G401 (cell line): ENCODE results near the gene BORCS5. TPM values are rescaled to one million over a fixed set of nuclear protein-coding genes. Genes with fewer than 3 reads are reported as not detected.
"Not testable (repeated sequence)": the region's sequence is repeated elsewhere in the genome, so short reads cannot be mapped to it uniquely, and the experiment has no call there.

Source experiments
- DNase-seq: peaks from one replicate; pipeline ENCODE4 v3.0.0-alpha.2; 2015; ENCODE audit warnings: low spot score
- in situ Hi-C: cut with HindIII; loops from 2 replicates; pipeline ENCODE4 v1.10.0; 2016; ENCODE audit warnings: low sequenced_read_pairs, mixed read lengths
- total RNA-seq: library from RNA; depleted of rRNA; stranded (reverse); fragments of >200 nt; shearing (Covaris generic); gene quantifications from 2 replicates; pipeline ENCODE4 v1.2.3, GENCODE V29; 2014

The BORCS5 gene
- total RNA-seq, 1 experiment from 2014 or later = 5.1 TPM

GRCh38 chr12:12502130-12502814 lies 145.4 kb downstream of the BORCS5 start:
- in situ Hi-C loops, DNase-seq: not testable (repeated sequence)

GRCh38 chr12:12502815-12503151 lies 145.9 kb downstream of the BORCS5 start:
- in situ Hi-C loops = no loop called here
- no peak for DNase-seq

DNA sequence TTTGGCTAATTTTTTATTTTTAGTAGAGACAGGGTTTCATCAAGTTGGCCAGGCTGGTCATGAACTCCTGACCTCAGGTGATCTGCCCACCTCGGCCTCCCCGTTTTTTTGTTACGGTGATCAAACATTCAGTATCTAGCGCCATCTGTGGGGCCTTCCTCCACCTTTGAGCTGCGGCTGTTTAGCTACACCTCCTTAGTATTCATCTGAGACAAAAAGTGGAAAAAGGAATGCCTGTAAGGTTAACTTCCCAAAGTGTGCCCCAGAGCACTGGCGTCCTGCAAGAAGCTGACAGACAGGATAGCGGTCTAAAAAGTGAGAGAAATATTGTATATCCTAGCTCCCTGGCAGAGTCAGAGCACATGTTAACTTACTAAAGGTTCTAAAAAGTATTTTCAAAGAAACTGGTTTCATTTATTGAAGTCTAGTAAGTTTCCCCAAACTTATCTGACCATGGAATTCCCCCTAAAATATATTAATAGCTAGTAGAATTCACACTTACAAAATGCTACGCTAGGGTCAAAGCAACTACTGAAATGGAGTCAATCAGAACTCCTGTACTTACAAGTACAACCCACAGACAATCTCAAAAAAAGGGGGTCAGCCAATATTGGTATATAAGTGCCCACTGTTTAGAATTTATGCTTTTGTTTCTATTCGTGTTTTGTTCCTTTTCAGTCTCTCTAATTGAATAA lies 146.7 kb downstream of the BORCS5 start:
- no peak for DNase-seq
- in situ Hi-C loops = no loop called here

- in situ Hi-C loops = no loop called here
Observed at GRCh38 chr12:12505544-12506495, 148.9 kb downstream of the BORCS5 start.

GRCh38 chr12:12506496-12506890 lies 149.6 kb downstream of the BORCS5 start:
- DNase-seq = no peak
- in situ Hi-C loops = no loop called here

More at GRCh38 chr12:12505544-12506495, 148.9 kb downstream of the BORCS5 start:
- no peak for DNase-seq

- in situ Hi-C loops = no loop called here
- no peak for DNase-seq
Observed at GRCh38 chr12:12507121-12507520, 150.2 kb downstream of the BORCS5 start.

DNA sequence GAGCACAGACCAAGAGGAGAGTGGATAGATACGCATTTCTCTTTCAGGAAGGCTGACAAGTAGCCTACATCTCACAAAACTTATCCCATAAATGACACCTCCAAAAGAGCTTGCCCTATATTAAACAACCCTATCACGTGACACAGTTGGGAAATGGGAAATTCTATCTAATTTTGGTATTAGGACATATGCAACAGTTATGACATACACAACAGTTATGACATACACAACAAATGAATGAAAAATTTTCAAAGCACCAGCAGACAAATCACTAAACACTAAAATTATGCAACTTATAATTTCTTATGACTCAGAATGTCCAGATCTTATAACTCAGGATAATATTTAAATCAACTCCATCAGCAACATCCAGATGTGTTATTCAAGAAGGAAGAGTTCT lies 151.7 kb downstream of the BORCS5 start:
- in situ Hi-C loops = no loop called here
- no peak for DNase-seq

- in situ Hi-C loops = loop anchor here (10.0 kb wide), 1 partner anchor 155 kb away; no protein-coding TSS in a partner anchor
- DNase-seq = no peak
Observed at GRCh38 chr12:12510141-12510540, 153.3 kb downstream of the BORCS5 start.

GRCh38 chr12:12510551-12510950 lies 153.7 kb downstream of the BORCS5 start:
- in situ Hi-C loops = loop anchor here (10.0 kb wide), 1 partner anchor 154 kb away; no protein-coding TSS in a partner anchor
- no peak for DNase-seq

DNA sequence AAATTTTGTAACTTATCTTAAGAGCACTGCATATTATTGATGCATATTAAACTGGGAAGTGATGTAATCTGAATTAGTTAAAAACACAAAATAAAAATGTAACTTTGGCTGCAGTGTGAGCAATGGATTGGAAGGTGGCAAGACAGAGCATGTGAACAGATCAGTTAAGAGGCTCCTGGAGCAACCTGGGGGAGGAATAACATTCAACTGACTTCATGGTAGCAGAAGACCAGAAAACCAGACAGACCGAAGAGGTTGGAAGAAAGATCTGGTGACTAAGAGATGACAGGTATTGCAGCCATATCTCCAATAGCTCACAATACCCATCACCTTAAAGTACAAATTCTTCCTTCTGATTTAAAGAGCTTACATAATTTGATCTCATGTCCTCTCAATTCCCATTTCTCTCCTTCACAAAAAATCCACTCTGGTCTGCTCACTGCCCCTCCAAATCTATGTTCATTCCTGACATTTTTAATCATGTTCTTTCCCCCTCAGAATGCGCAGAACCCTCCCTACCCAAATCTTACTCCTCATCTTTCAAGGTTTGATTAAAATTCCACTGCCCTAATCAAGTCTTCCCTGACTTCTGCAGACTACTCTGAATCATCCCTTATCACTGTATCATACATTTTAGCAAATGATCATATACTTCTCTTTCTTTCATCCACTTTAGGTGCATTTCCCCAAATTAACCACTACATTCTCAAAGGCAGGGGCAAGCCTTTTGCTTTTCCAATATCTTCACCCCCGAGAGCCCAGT lies 154.3 kb downstream of the BORCS5 start:
- DNase-seq = no peak
- in situ Hi-C loops = loop anchor here (10.0 kb wide), 1 partner anchor 154 kb away; no protein-coding TSS in a partner anchor

DNA sequence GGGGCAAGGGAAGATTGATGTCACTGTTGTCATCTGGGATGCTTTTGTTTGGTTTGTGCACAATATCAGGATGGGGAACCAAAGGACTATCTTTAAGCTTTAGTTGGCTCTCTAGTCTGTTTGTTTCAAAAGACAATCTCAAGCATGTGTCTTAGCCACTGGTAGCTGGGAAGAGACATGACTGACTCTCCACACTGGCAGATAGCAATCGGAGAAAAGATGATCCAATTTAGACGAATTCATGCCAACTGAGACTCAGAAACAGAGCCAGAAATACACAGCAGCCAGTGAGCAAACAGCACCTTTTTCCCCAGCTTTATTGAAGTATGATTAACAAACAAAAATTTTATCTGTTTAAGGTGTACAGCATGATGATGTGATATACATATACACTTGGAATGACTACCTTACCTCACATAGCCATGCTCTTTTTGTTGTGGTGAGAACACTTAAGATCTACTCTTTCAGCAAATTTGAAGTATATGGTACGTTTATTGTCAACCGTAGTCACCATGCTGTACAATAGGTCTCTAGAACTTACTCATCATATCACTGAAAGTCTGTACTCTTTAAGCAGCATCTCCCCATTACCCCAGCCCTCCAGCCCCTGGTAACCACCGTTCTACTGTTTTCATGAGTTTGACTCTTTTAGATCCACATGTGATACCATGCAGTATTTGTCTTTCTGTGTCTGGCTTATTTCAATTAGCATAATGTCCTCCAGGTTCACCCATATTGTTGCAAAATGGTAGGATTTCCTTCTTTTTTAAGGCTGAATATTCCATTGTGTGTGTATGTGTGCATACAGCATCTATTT lies 155.2 kb downstream of the BORCS5 start:
- in situ Hi-C loops = loop anchor here (10.0 kb wide), 1 partner anchor 153 kb away; no protein-coding TSS in a partner anchor
- DNase-seq = peak; percentile 44

DNA sequence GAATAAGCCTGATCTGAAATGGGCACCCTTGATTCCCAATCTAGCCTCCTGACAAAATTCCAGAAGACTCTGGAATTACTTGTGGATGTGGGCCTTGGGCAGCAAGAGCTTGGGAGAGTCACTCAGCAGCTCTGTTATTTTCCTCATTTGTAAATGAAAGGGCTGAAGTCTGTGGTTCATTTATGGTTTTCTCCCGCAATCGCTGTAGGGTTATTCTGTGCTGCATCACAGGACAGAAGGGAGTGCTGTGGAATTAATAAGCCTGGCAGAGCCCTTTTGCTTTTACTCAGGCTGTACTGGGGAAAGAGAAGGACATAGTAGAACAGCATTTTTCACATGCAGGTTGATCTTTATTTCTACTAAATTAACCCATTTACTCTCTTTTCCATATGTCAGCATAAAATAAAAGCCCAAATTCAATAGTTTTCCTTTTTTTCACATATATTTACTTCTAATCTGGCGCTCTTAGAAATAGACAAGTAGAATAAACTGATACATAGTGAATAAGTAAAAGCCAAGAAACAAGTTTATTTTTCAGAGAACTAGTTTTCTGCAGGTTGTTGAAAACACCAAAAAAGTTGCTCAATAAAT lies 156.6 kb downstream of the BORCS5 start:
- in situ Hi-C loops = loop anchor here (10.0 kb wide), 1 partner anchor 151 kb away; no protein-coding TSS in a partner anchor
- peak; percentile 61 for DNase-seq

- in situ Hi-C loops = loop anchor here (10.0 kb wide), 1 partner anchor 146 kb away; no protein-coding TSS in a partner anchor
- DNase-seq = no peak
Observed at GRCh38 chr12:12518464-12518845, 161.6 kb downstream of the BORCS5 start.

- no peak for DNase-seq
- in situ Hi-C loops = loop anchor here (10.0 kb wide), 1 partner anchor 146 kb away; no protein-coding TSS in a partner anchor
Observed at GRCh38 chr12:12518919-12519318, 162.0 kb downstream of the BORCS5 start.
